ENCODE data around the gene POLDIP2. TPM values are rescaled to one million over a fixed set of nuclear protein-coding genes. Genes with fewer than 3 reads are reported as not detected.

Gene POLDIP2
- total and polyA plus RNA-seq, 2 donors (not counting 3 experiments of a cell fraction or from before 2014, with no cell fraction given), result 82.6 to 85.2 TPM

GRCh38 chr17:28357901-28358197 lies 522 bp upstream of the POLDIP2 start:
- DNase-seq (ENCODE audit: low read depth, low spot score), result no peak
- ChIA-PET CTCF (interaction anchor here (0.7 to 3.2 kb wide), 8 partner anchors 9 to 106 kb away, joined by 3 to 23 read pairs (median 5); partner anchors contain the start of genes IFT20 and TNFAIP1), POLR2A (interaction anchor here (1.2 to 2.5 kb wide), 4 partner anchors 8 to 37 kb away, joined by 3 to 26 read pairs (median 8); partner anchors contain the start of genes IFT20 and TNFAIP1)
- H3K9me1 ChIP-seq (replicated peaks; ENCODE audit: control insufficient read depth, extremely low read depth, insufficient read depth, low read length), result peaks cover 2% of the 10 kb centered on the region
- H3K36me3 ChIP-seq (ENCODE audit: control insufficient read depth in 2 of 2, extremely low read depth in 1 of 2, insufficient read depth in 2 of 2, low read length in 2 of 2), result peaks cover 21 to 35% of the 10 kb centered on the region in 2 experiments
- peaks cover 17% of the 10 kb centered on the region for H3K4me1 ChIP-seq (ENCODE audit: control insufficient read depth, extremely low read depth, insufficient read depth, low read length)
- no peaks in the 10 kb centered on the region for H3K9me3 ChIP-seq (replicated peaks; ENCODE audit: control insufficient read depth, insufficient read depth, low read length)
- H4K20me1 ChIP-seq (replicated peaks; ENCODE audit: control insufficient read depth, extremely low read depth, insufficient read depth, low read length), result no peaks in the 10 kb centered on the region
- H3K4me2 ChIP-seq (ENCODE audit: insufficient read depth, low read length), result peak overlapping the region; percentile 97
- intact Hi-C loops (cut with micrococcal nuclease) (loop anchor here (1.0 to 10.0 kb wide), 5 partner anchors 12 to 1103 kb away; partner anchors contain the start of genes IFT20, TMEM97, TNFAIP1 and VTN), dilution Hi-C loops (cut with MboI; ENCODE audit: extremely low pct_ligation_motif_present, low sequenced_read_pairs) (no loop called here)
- peak overlapping the region; percentile 96 for H2AFZ ChIP-seq (ENCODE audit: low read depth, low read length)
- TF ChIP-seq MAX (IDR thresholded peaks at IDR 0.05; ENCODE audit: insufficient read depth, insufficient read length), result no peak
- no peak for TF ChIP-seq GATA2 (IDR thresholded peaks at IDR 0.05; ENCODE audit: insufficient read depth, insufficient read length, low read depth, low read length)
- TF ChIP-seq CTCF (IDR thresholded peaks at IDR 0.05; ENCODE audit: extremely low read depth in 1 of 2, insufficient read depth in 1 of 2, low read depth in 1 of 2, low read length in 2 of 2), result no peak
- TF ChIP-seq EZH2 (IDR thresholded peaks at IDR 0.05; ENCODE audit: borderline replicate concordance, low read depth, low read length, severe bottlenecking), result no peak
- TF ChIP-seq MYC (IDR thresholded peaks at IDR 0.05; ENCODE audit: low read depth, low read length), result no peak
- TF ChIP-seq POLR2AphosphoS5 (IDR thresholded peaks at IDR 0.05; ENCODE audit: insufficient read depth, low read depth, low read length), result no peak
- no peak for TF ChIP-seq POLR2A (IDR thresholded peaks at IDR 0.05; ENCODE audit: low read depth, low read length)
- TF ChIP-seq FOS (IDR thresholded peaks at IDR 0.05; ENCODE audit: borderline replicate concordance, insufficient read depth, low read length), result no peak
- no peak for TF ChIP-seq JUN (IDR thresholded peaks at IDR 0.05; ENCODE audit: borderline replicate concordance, insufficient read depth, insufficient read length, low read depth)
- peak overlapping the region; percentile 92 for H3K27ac ChIP-seq (ENCODE audit: insufficient read depth, low read depth, low read length)
- peak overlapping the region; percentile 89 to 98 (median 91) for H3K4me3 ChIP-seq (replicated peaks in 1 of 3; ENCODE audit: insufficient read depth in 1 of 3, low read depth in 1 of 3, low read length in 3 of 3)
- H3K9ac ChIP-seq (replicated peaks; ENCODE audit: extremely low read depth, insufficient read depth, low read length), result peak overlapping the region; percentile 98
- H3K79me2 ChIP-seq (ENCODE audit: control insufficient read depth, insufficient read depth, low read length), result peaks cover 30% of the 10 kb centered on the region
- BruUV-seq (replicated peaks), result TSS peak; percentile 74
- FAIRE-seq, result peak; percentile 49
- no peaks in the 10 kb centered on the region for H3K27me3 ChIP-seq (ENCODE audit: control insufficient read depth in 2 of 2, insufficient read depth in 2 of 2, low read length in 2 of 2)

Measured in endothelial cell of umbilical vein (primary cell).